IMR-90 (cell line): Measurements from ENCODE around the gene TSPAN4. TPM values are rescaled to one million over a fixed set of nuclear protein-coding genes. Genes with fewer than 3 reads are reported as not detected.

Source experiments
- ATAC-seq: fragments of 200-7000 bp; cut with Tn5 transposase; 2 replicates; pipeline ENCODE4 v1.9.1; 2020; ENCODE audit warnings: low read depth, mild to moderate bottlenecking, moderate library complexity
- BruUV-seq: library from RNA; stranded (reverse); fragments of 400-500 nt; replicated peaks from 2 replicates; lab custom pipeline; 2021; lab: Mats Ljungman, UMichigan
- CTCF ChIA-PET: fragments of 300-600 bp; formaldehyde crosslinking; extraction: SDS; loops from one replicate; lab custom pipeline; 2021; ENCODE audit warnings: antibody characterized with exemption; lab: Yijun Ruan, JAX
- POLR2A ChIA-PET: fragments of 300-600 bp; sonication (Branson Sonifier 250); formaldehyde crosslinking; loops from one replicate; lab custom pipeline; 2022; ENCODE audit warnings: antibody characterized with exemption; ENCODE audit not compliant: unreplicated experiment; lab: Charles Lee
- DNase-seq: peaks from one replicate; pipeline ENCODE4 v3.0.0; 2013
- H2AFZ ChIP-seq: replicated peaks from 2 replicates; pipeline ENCODE3; 2013; ENCODE audit warnings: low read length, mild to moderate bottlenecking; ENCODE audit not compliant: poor library complexity
- H2AK5ac ChIP-seq: 2 replicates; pipeline ENCODE4 v1.6.1; 2013; ENCODE audit warnings: low read depth, low read length, inconsistent platforms
- H2AK9ac ChIP-seq: replicated peaks from 2 replicates; pipeline ENCODE3; 2013; ENCODE audit warnings: mild to moderate bottlenecking, low read depth, low read length, moderate library complexity; ENCODE audit not compliant: poor library complexity
- H2BK120ac ChIP-seq: 2 replicates; pipeline ENCODE4 v1.6.1; 2013; ENCODE audit warnings: low read depth, low read length, inconsistent platforms
- H2BK15ac ChIP-seq: 3 replicates; pipeline ENCODE4 v1.6.1; 2013; ENCODE audit warnings: low read depth, low read length, inconsistent platforms
- H2BK20ac ChIP-seq: 2 replicates; pipeline ENCODE4 v1.6.1; 2013; ENCODE audit warnings: low read depth, mild to moderate bottlenecking, inconsistent platforms, low read length, moderate library complexity
- H2BK5ac ChIP-seq: 2 replicates; pipeline ENCODE4 v1.6.1; 2013; ENCODE audit warnings: mild to moderate bottlenecking, low read depth, low read length, inconsistent platforms; ENCODE audit not compliant: poor library complexity, severe bottlenecking
- H3K14ac ChIP-seq: replicated peaks from 2 replicates; pipeline ENCODE4 v1.6.1; 2013; ENCODE audit warnings: low read depth, low read length, inconsistent platforms
- H3K18ac ChIP-seq: 2 replicates; pipeline ENCODE4 v1.6.1; 2013; ENCODE audit warnings: low read depth, low read length, control low read depth
- H3K23ac ChIP-seq: 2 replicates; pipeline ENCODE4 v1.6.1; 2013; ENCODE audit warnings: low read depth, low read length, inconsistent platforms
- H3K27ac ChIP-seq: 2 replicates; pipeline ENCODE4 v1.5.1; 2013; ENCODE audit warnings: mild to moderate bottlenecking, control low read depth, low read length; ENCODE audit not compliant: insufficient read depth
- H3K27me3 ChIP-seq: 2 replicates; pipeline ENCODE4 v1.6.1; 2013; ENCODE audit warnings: low read length; ENCODE audit not compliant: control insufficient read depth, insufficient read depth
- H3K36me3 ChIP-seq: 2 replicates; pipeline ENCODE4 v1.6.1; 2013; ENCODE audit warnings: low read length, mixed read lengths; ENCODE audit not compliant: control insufficient read depth, insufficient read depth
- H3K4ac ChIP-seq: 2 replicates; pipeline ENCODE4 v1.6.1; 2013; ENCODE audit warnings: low read depth, low read length, inconsistent platforms
- H3K4me1 ChIP-seq: 2 replicates; pipeline ENCODE4 v1.6.1; 2013; ENCODE audit warnings: low read length, mixed read lengths; ENCODE audit not compliant: control insufficient read depth, insufficient read depth
- H3K4me2 ChIP-seq: 2 replicates; pipeline ENCODE4 v1.6.1; 2013; ENCODE audit warnings: low read depth, mild to moderate bottlenecking, control low read depth, low read length, moderate library complexity
- H3K4me3 ChIP-seq: 2 replicates; pipeline ENCODE4 v1.5.1; 2013; ENCODE audit warnings: low read depth, mild to moderate bottlenecking, control low read depth, low read length, moderate library complexity; ENCODE audit not compliant: insufficient read depth
- H3K56ac ChIP-seq: 2 replicates; pipeline ENCODE4 v1.6.1; 2013; ENCODE audit warnings: low read length, inconsistent platforms; ENCODE audit not compliant: insufficient read depth; ENCODE audit errors: extremely low read depth
- H3K79me1 ChIP-seq, 2 experiments: 2 replicates each; pipeline ENCODE4 v1.6.1; 2013; ENCODE audit warnings: low read length in 2 of 2, inconsistent platforms in 1 of 2, low read depth in 1 of 2
- H3K9ac ChIP-seq: 2 replicates; pipeline ENCODE4 v1.6.1; 2013; ENCODE audit warnings: low read depth, low read length, control low read depth
- H3K9me1 ChIP-seq: 2 replicates; pipeline ENCODE4 v1.6.1; 2013; ENCODE audit warnings: low read length, inconsistent platforms; ENCODE audit not compliant: insufficient read depth
- H3K9me3 ChIP-seq: 2 replicates; pipeline ENCODE4 v1.6.1; 2013; ENCODE audit warnings: low read length; ENCODE audit not compliant: control insufficient read depth, insufficient read depth
- H4K20me1 ChIP-seq: 2 replicates; pipeline ENCODE4 v1.6.1; 2013; ENCODE audit warnings: low read length, inconsistent platforms; ENCODE audit not compliant: insufficient read depth
- H4K5ac ChIP-seq: 2 replicates; pipeline ENCODE4 v1.6.1; 2013; ENCODE audit warnings: mild to moderate bottlenecking, low read depth, low read length, control low read depth
- H4K8ac ChIP-seq, 2 experiments: 2 replicates each; pipeline ENCODE4 v1.6.1; 2013; ENCODE audit warnings: low read depth in 2 of 2, low read length in 2 of 2, control low read depth in 1 of 2, inconsistent platforms in 1 of 2
- H4K91ac ChIP-seq: 2 replicates; pipeline ENCODE4 v1.6.1; 2013; ENCODE audit warnings: low read depth, low read length, inconsistent platforms; ENCODE audit not compliant: insufficient read depth
- BHLHE40 ChIP-seq: fragments of 150-350 bp; IDR thresholded peaks from 2 replicates; pipeline ENCODE4 v1.6.1; 2016; ENCODE audit warnings: mild to moderate bottlenecking, low read depth, low read length
- CHD1 ChIP-seq: IDR thresholded peaks from 2 replicates; pipeline ENCODE4 v1.6.1; 2012; ENCODE audit warnings: low read depth, low read length, improper control_type of control experiment
- ELK1 ChIP-seq: fragments of 150-350 bp; IDR thresholded peaks from 2 replicates; pipeline ENCODE4 v1.6.1; 2016; ENCODE audit warnings: low read depth, mild to moderate bottlenecking, low read length, moderate library complexity, borderline replicate concordance
- MAZ ChIP-seq: IDR thresholded peaks from 2 replicates; pipeline ENCODE4 v1.6.1; 2012; ENCODE audit warnings: low read depth, mild to moderate bottlenecking, low read length, improper control_type of control experiment, moderate library complexity, borderline replicate concordance
- MXI1 ChIP-seq: IDR thresholded peaks from 2 replicates; pipeline ENCODE4 v1.6.1; 2012; ENCODE audit warnings: low read depth, mild to moderate bottlenecking, low read length, moderate library complexity, borderline replicate concordance
- NFE2L2 ChIP-seq: fragments of 150-350 bp; IDR thresholded peaks from 2 replicates; pipeline ENCODE4 v1.6.1; 2016; ENCODE audit warnings: low read depth, mild to moderate bottlenecking, low read length
- POLR2A ChIP-seq: IDR thresholded peaks from 2 replicates; pipeline ENCODE4 v1.6.1; 2012; ENCODE audit warnings: mild to moderate bottlenecking, low read depth, low read length
- USF2 ChIP-seq: fragments of 150-350 bp; IDR thresholded peaks from 2 replicates; pipeline ENCODE4 v1.6.1; 2017; ENCODE audit warnings: mild to moderate bottlenecking, antibody characterized with exemption, low read length, low read depth
- WGBS, 2 experiments: methylation state at CpG; one replicate each; pipeline versions ENCODE4 v1.1.5 to v1.1.7; 2013; ENCODE audit warnings: missing lambda C conversion rate in 2 of 2; ENCODE audit not compliant: insufficient read length in 1 of 2; ENCODE audit errors: extremely low coverage in 2 of 2; 5-methylcytosine and 5-hydroxymethylcytosine counted together
- dilution Hi-C: fragments of 300-500 bp; cut with HindIII; formaldehyde crosslinking; loops from one replicate; pipeline ENCODE4 v1.14.3; 2018; ENCODE audit warnings: low sequenced_read_pairs; ENCODE audit not compliant: unreplicated experiment
- in situ Hi-C: fragments of 300-500 bp; cut with MboI; formaldehyde crosslinking; loops from 3 replicates; pipeline ENCODE4 v1.14.3; 2019; ENCODE audit warnings: low sequenced_read_pairs, inconsistent platforms, mixed read lengths
- intact Hi-C: fragments of 100-400 bp; cut with micrococcal nuclease; formaldehyde crosslinking; loops from 2 replicates; pipeline ENCODE4 v1.10.0; 2022
- polyA plus RNA-seq, 3 experiments: library from polyadenylated mRNA; depleted of rRNA; stranded (reverse); fragments of >200 nt; gene quantifications; 2 replicates each; pipeline ENCODE4 v1.2.3, GENCODE V29; 2012; ENCODE audit warnings: low replicate concordance in 1 of 3
- total RNA-seq: library from RNA; depleted of rRNA; stranded (reverse); fragments of >200 nt; gene quantifications from 2 replicates; pipeline ENCODE4 v1.2.3, GENCODE V29; 2012

The TSPAN4 gene
- total and polyA plus RNA-seq, 2 of the 4 experiments (the other 2 are of a cell fraction): 161 to 293 TPM

- Histone ChIP-seq H3K14ac (peak overlapping the region; percentile 83), H3K4me3 (peak overlapping the region; percentile 74), H4K91ac (peak overlapping the region; percentile 63), H2BK120ac (peak overlapping the region; percentile 0; the same call in 1 of the 2 replicates), H3K23ac (peak overlapping the region; percentile 79), H2AFZ (peak overlapping the region; percentile 92), H4K5ac (peak overlapping the region; percentile 83), H3K9ac (peak overlapping the region; percentile 77), H4K8ac (peak overlapping the region; percentile 85 to 99), H2AK9ac (peak overlapping the region; percentile 96), H3K4ac (peak overlapping the region; percentile 51), H2AK5ac (peak overlapping the region; percentile 46), H4K20me1 (no peaks in the 10 kb centered on the region; the same call in none of the 2 replicates), H3K27ac (peak overlapping the region; percentile 74), H3K36me3 (no peaks in the 10 kb centered on the region; the same call in 1 of the 2 replicates), H3K79me1 (peaks cover 9 to 47% of the 10 kb centered on the region in 2 experiments), H3K56ac (peak overlapping the region; percentile 65), H3K4me1 (peaks cover 7% of the 10 kb centered on the region; the same call in 1 of the 2 replicates), H3K9me1 (0 out of 2 replicates have a peak, but pooled peaks cover 8% of the 10 kb centered on the region), H3K9me3 (no peaks in the 10 kb centered on the region), H3K18ac (peak overlapping the region; percentile 7; the same call in 1 of the 2 replicates), H2BK5ac (peak overlapping the region; percentile 44), H3K4me2 (peak overlapping the region; percentile 94), H2BK15ac (peak overlapping the region; percentile 34; the same call in 1 of the 3 replicates), H3K27me3 (no peaks in the 10 kb centered on the region), H2BK20ac (no peak overlapping the region)
- WGBS, 2 experiments: 2% methylated on average over 37 of the region's 68 CpGs; no CpG with 5 or more reads in 1 of the 2 experiments
- in situ Hi-C loops: no loop called here
- BruUV-seq: no TSS peak
- POLR2A ChIA-PET: no interaction called here
- DNase-seq (peak; percentile 64), ATAC-seq (peak; percentile 48)
- intact Hi-C loops: no loop called here
- dilution Hi-C loops: no loop called here
- CTCF ChIA-PET: no interaction called here
- no peak for TF ChIP-seq CHD1
- TF ChIP-seq BHLHE40: no peak
- TF ChIP-seq ELK1: no peak
- TF ChIP-seq NFE2L2: no peak
- no peak for TF ChIP-seq USF2
- TF ChIP-seq POLR2A: no peak
- TF ChIP-seq MAZ: no peak; the same call in 1 of the 2 replicates
- TF ChIP-seq MXI1: peak; percentile 63; the same call in 1 of the 2 replicates
These were observed 68.6 kb downstream of the TSPAN4 start for GRCh38 chr11:911031-911889.
